Measurements from ENCODE around the gene ANKS1B. TPM values are rescaled to one million over a fixed set of nuclear protein-coding genes. Genes with fewer than 3 reads are reported as not detected.

ANKS1B gene
- polyA plus RNA-seq, 3 donors, result not detected

GRCh38 chr12:99611117-99611516 lies 373.6 kb downstream of the ANKS1B start:
- intact Hi-C loops (cut with micrococcal nuclease), result no loop called here
- no peaks in the 10 kb centered on the region for H3K4me1 ChIP-seq (ENCODE audit: control insufficient read depth in 1 of 2, insufficient read depth in 2 of 2, low read length in 2 of 2)
- H4K20me1 ChIP-seq (ENCODE audit: insufficient read depth, low read length), result no peaks in the 10 kb centered on the region
- Mint-ChIP-seq H3K4me3 (no peak overlapping the region), H3K27ac (no peak overlapping the region), H3K4me1 (no peaks in the 10 kb centered on the region), H3K36me3 (no peaks in the 10 kb centered on the region), H3K9me3 (peaks cover 0 to 5% (median 2%) of the 10 kb centered on the region in 7 donors), H3K27me3 (ENCODE audit: low read depth in 3 of 3) (peaks cover 0 to 1% (median 0%) of the 10 kb centered on the region in 3 donors)
- no CpG with 5 or more reads among the region's 3 CpGs for WGBS (ENCODE audit: insufficient coverage)
- no peak overlapping the region for H3K4me3 ChIP-seq (replicated peaks in 1 of 3; ENCODE audit: low read depth in 2 of 3, low read length in 3 of 3)
- H2AFZ ChIP-seq (ENCODE audit: insufficient read depth, low read depth, low read length, poor library complexity, severe bottlenecking), result no peak overlapping the region
- no peak overlapping the region for H3K9ac ChIP-seq (ENCODE audit: insufficient read depth, low read length, poor library complexity, severe bottlenecking)
- H3K4me2 ChIP-seq (replicated peaks; ENCODE audit: extremely low read depth, low read length, poor library complexity, severe bottlenecking), result no peak overlapping the region
- no peaks in the 10 kb centered on the region for H3K36me3 ChIP-seq (replicated peaks in 1 of 2; ENCODE audit: control insufficient read depth in 1 of 2, insufficient read depth in 2 of 2, low read length in 2 of 2)
- no peaks in the 10 kb centered on the region for H3K9me3 ChIP-seq (replicated peaks in 1 of 2; ENCODE audit: control insufficient read depth in 1 of 2, insufficient read depth in 1 of 2, low read length in 2 of 2)
- no peak overlapping the region for H3K27ac ChIP-seq (ENCODE audit: low read depth in 1 of 2, low read length in 2 of 2)
- H3K79me2 ChIP-seq (ENCODE audit: insufficient read depth, low read length), result no peaks in the 10 kb centered on the region
- no peaks in the 10 kb centered on the region for H3K27me3 ChIP-seq (ENCODE audit: control insufficient read depth in 2 of 2, insufficient read depth in 2 of 2, low read length in 2 of 2)
- no peak for DNase-seq
- no peak for TF ChIP-seq CTCF (IDR thresholded peaks at IDR 0.05)

- Mint-ChIP-seq H3K36me3 (no peaks in the 10 kb centered on the region), H3K4me1 (no peaks in the 10 kb centered on the region), H3K4me3 (no peak overlapping the region), H3K27ac (no peak overlapping the region), H3K27me3 (ENCODE audit: low read depth in 3 of 3) (peaks cover 0 to 1% (median under 1%) of the 10 kb centered on the region in 3 donors), H3K9me3 (peaks cover 0 to 5% (median 0%) of the 10 kb centered on the region in 7 donors)
- 75% methylated on average over 3 of the region's 7 CpGs for WGBS (ENCODE audit: insufficient coverage)
- no peak for TF ChIP-seq CTCF (IDR thresholded peaks at IDR 0.05)
- Histone ChIP-seq H3K4me2 (replicated peaks; ENCODE audit: extremely low read depth, low read length, poor library complexity, severe bottlenecking) (no peak overlapping the region), H4K20me1 (ENCODE audit: insufficient read depth, low read length) (no peaks in the 10 kb centered on the region), H3K36me3 (replicated peaks in 1 of 2; ENCODE audit: control insufficient read depth in 1 of 2, insufficient read depth in 2 of 2, low read length in 2 of 2) (no peaks in the 10 kb centered on the region), H3K9ac (ENCODE audit: insufficient read depth, low read length, poor library complexity, severe bottlenecking) (no peak overlapping the region), H3K79me2 (ENCODE audit: insufficient read depth, low read length) (no peaks in the 10 kb centered on the region), H3K27me3 (ENCODE audit: control insufficient read depth in 2 of 2, insufficient read depth in 2 of 2, low read length in 2 of 2) (no peaks in the 10 kb centered on the region), H3K4me3 (replicated peaks in 1 of 3; ENCODE audit: low read depth in 2 of 3, low read length in 3 of 3) (no peak overlapping the region), H3K27ac (ENCODE audit: low read depth in 1 of 2, low read length in 2 of 2) (no peak overlapping the region), H3K4me1 (ENCODE audit: control insufficient read depth in 1 of 2, insufficient read depth in 2 of 2, low read length in 2 of 2) (no peaks in the 10 kb centered on the region), H3K9me3 (replicated peaks in 1 of 2; ENCODE audit: control insufficient read depth in 1 of 2, insufficient read depth in 1 of 2, low read length in 2 of 2) (no peaks in the 10 kb centered on the region), H2AFZ (ENCODE audit: insufficient read depth, low read depth, low read length, poor library complexity, severe bottlenecking) (no peak overlapping the region)
- DNase-seq, result no peak
- intact Hi-C loops (cut with micrococcal nuclease), result no loop called here
Observed at GRCh38 chr12:99609455-99610181, 375.1 kb downstream of the ANKS1B start.

Measured in CD14-positive monocyte (primary cell).